ENCODE results near the gene SMYD3.

DNA sequence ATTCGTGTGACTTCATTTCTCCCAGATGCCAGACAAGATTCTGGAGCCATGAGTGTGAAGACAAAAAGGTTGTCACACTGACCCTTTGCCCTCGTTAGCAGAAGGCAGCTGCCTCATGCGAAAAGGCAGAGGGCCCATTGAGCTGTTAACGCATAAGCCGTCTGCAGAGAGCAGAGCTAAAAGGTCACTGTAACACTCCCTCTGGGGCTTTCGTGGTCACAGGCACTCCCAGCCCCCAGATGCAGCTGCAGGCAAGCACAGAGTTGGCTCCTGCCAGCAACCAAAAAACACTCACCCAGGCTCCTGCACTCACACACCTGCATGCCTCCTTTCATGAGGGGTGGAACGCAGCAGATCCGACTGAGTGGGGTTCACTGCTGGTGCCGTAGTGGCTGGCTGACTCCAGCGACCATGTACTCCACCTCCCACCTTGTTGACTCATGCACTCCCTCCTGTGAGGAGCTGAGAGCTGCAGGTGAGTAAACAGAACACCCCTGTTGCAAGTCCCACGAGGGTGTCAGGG, 287.5 kb downstream of the SMYD3 start:
- TF ChIP-seq, protein P1, sequence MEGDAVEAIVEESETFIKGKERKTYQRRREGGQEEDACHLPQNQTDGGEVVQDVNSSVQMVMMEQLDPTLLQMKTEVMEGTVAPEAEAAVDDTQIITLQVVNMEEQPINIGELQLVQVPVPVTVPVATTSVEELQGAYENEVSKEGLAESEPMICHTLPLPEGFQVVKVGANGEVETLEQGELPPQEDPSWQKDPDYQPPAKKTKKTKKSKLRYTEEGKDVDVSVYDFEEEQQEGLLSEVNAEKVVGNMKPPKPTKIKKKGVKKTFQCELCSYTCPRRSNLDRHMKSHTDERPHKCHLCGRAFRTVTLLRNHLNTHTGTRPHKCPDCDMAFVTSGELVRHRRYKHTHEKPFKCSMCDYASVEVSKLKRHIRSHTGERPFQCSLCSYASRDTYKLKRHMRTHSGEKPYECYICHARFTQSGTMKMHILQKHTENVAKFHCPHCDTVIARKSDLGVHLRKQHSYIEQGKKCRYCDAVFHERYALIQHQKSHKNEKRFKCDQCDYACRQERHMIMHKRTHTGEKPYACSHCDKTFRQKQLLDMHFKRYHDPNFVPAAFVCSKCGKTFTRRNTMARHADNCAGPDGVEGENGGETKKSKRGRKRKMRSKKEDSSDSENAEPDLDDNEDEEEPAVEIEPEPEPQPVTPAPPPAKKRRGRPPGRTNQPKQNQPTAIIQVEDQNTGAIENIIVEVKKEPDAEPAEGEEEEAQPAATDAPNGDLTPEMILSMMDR (IDR thresholded peaks at IDR 0.05), result no peak
- TF ChIP-seq POLR2A (IDR thresholded peaks at IDR 0.05) (no peak), POLR2AphosphoS5 (IDR thresholded peaks at IDR 0.05) (no peak)
